SIG-M5 treated with dmso at 0.1 percent for 504 hours (cell line): ENCODE data around the gene CCDC85C.
A peak's percentile ranks its signal among the peaks of the same experiment; 100 is the strongest.
"Not testable (repeated sequence)": the region's sequence is repeated elsewhere in the genome, so short reads cannot be mapped to it uniquely, and the experiment has no call there.

Source experiments
- DNase-seq: peaks from one replicate; lab custom pipeline; 2025; ENCODE audit not compliant: unreplicated experiment; lab: John Stamatoyannopoulos, UW

Gene CCDC85C

DNA sequence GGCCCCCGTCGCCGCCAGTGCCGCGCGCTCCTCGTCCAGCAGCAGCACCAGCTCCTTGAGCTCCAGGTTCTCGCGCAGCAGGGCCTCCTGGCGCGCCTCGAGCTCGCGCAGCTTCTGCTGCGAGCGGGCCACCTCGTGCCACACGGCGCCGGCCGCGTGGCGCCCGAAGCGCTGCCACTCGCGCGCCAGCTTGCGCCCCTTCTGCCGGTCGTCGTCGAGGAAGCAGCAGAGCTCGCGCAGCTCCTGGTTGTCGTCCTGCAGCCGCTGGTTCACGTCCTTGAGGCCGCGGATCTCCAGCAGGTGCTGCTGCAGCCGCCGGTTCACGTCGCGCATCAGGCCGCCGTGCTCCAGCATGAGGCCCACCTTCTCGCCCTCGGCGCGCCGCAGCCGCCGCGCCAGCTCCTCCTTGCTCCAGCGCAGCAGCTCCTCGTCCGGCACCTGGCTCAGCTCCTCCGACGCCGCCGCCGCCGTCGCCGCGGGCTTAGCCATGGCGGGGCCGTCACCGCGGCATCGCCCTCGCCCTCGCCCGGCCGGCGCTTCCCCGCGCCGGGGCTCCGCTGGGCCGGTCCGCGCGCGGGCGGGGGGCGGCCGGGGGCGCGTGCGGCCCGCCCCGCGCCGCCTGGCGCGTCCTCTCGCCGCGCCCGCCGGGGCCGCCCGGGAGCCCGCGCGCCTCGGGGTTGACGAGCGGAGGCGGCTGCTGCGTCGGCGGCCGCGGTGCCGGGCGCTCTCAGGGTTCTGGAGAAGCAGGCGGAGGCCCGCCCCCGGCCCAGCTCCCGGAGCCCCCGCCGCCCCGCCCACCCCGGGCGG lies at the start of gene CCDC85C:
CCDC85C (minus strand) TSS at position 737 of the 807 bp plus-strand sequence; CDS start at position 489, 248 bp downstream.
- peak; percentile 25 for DNase-seq

DNA sequence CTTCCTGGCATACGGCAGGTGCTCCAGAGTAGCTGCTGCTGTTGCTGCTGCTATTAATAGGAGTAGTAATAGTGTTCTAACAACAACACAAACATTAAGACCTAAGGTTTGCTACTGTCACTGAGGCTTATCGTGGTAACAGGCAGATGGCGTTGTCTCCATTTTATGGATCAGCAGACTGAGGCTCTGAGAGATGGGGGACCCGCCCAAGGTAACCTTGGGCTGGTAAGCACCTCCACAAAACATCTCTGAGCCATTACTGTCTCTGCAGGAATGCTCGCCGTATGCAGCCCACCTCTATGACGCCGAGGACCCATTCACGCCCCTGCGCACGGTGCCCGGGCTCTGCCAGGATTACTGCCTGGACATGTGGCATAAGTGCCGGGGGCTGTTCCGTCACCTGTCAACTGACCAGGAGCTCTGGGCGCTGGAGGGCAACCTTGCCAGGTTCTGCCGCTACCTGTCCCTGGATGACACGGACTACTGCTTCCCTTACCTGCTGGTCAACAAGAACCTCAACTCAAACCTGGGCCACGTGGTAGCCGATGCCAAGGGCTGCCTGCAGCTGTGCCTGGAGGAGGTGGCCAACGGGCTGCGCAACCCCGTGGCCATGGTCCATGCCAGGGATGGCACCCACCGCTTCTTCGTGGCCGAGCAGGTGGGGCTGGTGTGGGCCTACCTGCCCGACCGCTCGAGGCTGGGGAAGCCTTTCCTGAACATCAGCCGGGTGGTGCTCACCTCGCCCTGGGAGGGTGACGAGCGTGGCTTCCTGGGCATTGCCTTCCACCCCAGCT lies 48.1 kb upstream of the CCDC85C start:
- DNase-seq = no peak

DNA sequence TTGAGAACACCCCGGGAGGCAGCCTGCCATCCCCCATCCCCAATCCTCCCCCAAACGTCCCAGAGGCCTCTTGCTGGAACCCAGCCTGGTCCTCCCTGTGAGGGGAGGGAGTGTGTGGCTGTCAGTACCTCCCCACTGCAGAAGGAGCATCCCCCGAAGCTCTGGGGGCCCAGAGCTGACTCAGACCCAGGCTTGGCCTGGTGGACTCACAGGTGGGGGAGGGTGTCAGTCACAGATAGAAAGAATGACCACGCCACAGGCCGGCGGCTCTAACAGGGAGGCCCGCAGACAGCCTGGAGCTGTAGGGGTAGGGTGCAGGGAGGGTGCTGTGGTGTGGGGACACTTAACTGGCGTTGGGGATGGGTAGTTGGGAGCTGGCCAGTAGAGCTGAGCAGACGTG lies 46.2 kb upstream of the CCDC85C start:
- DNase-seq = no peak

DNA sequence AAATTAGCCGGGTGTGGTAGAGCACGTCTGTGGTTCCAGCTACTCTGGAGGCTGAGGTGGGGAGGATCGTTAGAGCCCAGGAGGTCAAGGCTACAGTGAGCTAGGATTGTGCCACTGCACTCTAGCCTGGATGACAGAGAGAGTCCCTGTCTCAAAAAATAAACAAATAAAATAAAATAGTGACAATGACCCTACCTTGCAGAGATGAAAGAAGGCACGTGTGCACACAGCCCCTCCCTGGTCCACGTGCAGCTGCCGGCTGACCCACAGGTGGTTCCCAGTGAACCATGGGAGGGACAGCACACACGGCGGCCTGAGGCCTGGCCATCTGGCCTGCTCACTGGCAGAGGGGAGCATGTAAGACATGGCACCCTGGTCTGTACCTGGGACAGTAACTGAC lies 45.6 kb upstream of the CCDC85C start:
- no peak for DNase-seq

DNA sequence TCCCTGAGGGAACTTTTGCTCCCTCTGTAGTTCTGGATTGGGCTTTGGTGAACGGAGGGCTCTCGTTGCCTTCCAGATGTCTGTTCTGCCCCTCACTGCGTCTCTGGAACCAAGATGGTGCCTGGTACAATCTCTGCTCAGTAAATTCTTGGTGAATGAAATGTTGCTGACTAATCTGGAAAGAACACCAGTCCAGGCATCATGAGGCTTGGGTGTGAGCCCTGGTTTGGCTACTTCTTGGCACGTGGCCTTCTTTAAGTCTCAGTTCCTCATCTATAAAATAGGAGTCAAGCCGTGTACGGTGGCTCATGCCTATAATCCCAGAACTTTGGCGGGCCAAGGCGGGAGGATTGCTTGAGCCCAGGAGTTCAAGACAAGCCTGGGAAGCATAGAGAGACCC lies 45.2 kb upstream of the CCDC85C start:
- no peak for DNase-seq

DNA sequence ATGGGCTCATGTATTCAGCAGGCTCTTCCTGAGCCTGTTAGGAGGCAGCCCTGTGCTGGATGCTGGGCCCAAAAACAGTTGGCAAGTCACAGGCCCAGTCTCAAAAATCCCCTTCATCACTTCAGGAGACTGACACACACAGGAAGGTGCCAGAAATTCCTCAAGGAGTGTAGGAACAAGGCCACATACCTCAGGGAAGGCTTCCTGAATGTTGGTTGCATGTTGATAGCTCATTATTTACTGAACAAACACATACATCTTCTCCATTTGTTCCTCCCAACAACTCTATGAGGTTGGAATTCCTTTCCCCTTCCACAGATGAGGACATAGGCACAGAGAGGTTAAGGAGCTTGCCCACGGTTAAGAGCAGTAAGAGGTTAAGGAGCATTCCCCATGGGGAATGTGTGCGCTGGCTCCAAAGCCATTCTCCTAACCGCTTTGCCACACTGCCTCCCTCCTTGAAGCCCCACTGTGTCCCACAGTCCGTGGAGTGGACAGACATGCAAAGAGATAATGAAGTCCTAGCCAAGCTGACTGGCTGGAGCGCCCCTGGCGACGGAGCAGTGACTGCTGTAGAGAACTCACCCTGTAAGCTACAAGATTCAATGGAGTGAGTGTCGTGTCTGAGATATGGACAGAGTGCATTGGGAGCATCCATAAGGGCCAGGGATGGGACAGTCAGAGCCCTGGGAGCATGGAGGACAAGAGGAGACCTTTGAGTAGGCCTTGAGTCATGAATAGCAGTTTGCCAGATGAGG lies 44.2 kb upstream of the CCDC85C start:
- no peak for DNase-seq

DNA sequence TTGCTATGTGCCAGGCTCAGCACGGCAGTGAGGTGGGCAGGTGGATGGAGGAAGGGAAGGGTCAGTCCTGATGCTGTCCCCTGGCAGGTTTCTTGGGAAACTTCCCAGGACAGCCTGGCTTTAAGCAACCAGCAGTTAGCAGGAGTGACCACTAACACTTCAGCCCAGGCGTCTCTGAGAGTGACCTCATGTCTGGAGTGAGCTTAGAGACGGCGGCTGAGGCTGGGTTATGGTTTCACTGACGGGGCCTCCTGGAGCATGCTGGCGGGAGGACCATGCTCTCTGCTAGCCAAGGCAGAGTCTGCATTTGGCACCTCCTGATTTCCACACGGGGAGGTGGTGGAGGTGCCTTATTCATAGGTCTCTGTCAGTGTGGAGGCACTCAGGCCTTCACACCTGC lies 43.4 kb upstream of the CCDC85C start:
- no peak for DNase-seq

DNA sequence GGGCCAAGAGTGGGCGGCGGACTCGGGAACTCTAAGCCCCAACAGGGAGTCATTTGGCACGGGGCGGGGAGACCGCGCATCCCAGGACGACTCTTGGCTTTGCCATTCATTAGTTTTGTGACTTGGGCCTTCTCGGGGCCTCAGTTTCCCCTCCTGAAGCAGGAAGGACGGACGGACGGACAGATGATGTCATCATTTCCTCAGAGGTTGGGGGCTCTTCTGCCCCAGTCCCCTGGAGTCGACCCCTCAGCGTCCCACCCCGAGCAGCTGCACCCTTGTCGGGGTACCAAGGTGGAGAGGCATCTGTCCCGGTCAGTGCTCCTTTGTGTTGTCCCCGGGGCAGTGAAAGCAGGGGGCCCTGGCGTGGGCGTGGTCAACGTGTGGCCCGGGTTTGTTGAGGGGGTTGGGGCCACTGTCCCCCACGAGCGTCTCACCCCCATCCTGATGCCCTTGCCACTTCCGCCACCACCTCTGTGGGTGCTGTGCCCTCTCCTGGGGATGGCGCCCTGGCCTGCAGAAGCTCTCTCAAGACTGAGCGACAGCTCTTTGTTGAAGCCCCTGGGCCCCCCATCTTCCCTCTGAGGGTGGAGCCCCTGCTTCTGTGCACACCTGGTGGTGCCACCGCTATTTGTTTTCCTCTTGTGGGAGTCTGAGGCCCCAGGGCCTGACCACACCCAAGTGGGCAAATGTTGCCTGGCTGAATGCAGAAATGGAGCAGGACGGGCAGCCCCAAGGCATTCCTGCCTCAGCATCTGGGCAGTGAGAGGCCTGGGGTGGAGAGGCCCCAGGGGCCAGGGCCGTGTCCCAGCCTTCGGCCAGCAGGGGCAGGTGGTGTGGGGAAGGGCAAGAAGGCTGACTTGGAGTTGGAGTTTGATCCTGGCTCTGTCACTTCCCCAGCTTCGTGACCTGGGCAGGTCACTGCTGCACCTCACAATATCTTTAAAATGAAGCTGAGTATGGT lies 41.8 kb upstream of the CCDC85C start:
- no peak for DNase-seq

DNA sequence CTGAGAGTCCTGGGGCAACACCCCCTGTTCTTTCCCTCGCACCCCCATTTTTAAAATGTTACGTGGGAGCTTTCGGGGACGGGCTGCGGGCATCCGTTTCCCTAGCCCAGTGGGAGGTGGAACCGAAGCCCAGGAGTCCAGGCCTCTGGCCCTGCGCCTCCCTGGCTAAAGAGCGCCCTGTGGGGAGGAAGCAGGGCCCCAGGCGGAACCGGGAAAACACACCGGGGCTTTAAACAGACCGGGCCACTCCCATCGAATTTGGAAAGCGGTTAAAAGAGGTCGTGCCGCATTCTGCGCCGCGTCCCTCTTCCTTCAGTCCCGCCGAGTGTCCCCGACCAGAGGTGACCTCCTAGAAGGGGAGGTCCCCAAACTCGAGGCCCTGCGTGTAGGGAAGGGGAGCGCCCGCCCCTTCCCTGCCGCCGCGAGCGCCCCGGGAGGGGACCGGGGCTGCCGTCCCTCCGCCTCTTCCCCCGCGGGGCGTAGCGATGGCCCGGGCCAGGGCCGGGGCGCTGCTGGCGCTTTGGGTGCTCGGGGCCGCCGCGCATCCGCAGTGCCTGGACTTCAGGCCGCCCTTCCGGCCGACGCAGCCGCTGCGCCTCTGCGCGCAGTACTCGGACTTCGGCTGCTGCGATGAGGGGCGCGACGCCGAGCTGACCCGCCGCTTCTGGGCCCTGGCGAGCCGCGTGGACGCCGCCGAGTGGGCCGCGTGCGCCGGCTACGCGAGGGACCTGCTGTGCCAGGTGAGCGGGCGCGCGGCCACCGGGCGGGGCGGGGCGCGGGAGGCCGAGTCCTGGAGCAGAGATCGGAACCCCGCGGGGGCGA lies 40.9 kb upstream of the CCDC85C start, which contains the start of gene HHIPL1:
HHIPL1 (plus strand) TSS at position 407 of the 822 bp plus-strand sequence; CDS start at position 486, 79 bp downstream.
- no peak for DNase-seq

DNA sequence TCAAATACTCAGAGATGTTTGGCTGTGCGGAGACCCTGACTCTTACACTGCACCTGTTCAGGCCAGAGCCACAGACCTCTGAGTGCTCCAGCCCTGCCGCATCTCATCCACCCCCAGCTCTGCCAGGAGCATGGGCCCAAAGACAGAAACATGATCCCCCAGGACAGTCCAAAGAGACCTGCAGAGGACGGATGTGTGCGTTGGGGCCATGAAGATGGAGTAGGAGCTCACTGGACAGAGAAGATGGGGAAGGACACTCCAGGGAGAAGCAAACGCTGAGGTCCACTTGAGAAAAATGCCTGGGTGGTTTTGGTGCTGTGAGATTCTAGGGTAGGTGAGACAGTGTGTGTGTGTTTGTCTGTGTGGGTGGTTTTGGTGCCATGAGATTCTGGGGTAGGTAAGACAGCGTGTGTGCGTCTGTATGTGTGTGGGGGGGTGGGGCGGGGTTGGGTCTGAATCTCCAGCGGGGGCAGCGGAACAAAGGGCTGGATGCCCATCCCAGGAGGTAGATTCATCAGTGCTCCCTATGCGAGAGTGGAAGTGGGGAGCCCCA lies 40.1 kb upstream of the CCDC85C start:
- no peak for DNase-seq

DNA sequence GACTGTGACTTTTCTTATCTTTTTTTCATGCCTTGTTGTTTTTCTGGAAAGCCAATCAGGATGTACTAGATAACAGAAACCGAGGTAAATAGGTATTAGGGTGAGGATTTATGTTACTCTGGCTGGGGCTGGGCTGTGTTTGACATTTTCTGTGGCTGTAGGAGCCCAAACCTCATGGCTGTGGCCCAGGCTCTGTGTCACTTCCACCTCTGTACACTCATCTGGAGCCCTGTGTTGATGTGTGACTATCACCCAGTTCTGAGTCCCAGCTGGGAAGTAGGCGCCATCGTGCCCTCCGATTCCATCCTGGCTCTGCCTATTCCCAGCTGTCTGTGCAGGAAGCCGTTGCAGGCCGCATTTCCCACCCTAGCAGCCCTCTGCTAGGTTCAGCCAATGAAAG lies 39.3 kb upstream of the CCDC85C start:
- DNase-seq = no peak

DNA sequence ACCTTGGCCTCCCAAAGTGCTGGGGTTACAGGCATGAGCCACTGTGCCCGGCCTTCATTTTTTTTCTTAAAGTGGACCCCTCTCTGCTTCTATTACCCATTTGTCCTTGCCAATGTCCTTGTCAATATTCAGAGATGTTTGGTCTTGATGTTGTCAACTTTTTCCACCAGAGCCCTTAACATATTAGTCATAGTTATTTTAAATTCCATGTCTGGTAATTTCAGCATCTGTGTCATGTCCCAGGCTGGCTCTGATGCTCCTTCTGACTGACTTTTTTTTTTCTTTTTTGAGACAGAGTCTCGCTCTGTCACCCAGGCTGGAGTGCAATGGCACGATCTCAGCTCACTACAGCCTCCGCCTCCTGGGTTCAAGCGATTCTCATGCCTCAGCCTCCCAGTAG lies 38.8 kb upstream of the CCDC85C start:
- DNase-seq = not testable (repeated sequence)

DNA sequence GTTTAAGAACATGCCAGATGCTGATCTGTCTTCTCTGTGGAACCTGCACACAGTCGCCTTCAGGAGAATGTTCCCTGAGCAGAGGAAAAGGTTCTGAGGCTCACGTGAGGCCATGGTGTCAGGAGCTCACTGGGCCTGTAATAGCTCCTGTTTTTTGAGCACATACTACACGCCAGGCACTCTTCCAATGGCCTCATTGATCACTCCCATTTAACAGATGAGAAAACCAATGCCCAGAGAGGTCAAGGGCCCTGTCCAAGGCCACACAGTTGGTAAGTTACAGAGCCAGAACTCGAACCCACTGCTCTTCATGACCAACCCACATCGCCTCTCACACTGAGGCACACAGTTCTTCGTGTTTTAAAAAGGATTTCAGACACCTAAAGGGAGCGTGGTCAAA lies 33.6 kb upstream of the CCDC85C start:
- DNase-seq = no peak

DNA sequence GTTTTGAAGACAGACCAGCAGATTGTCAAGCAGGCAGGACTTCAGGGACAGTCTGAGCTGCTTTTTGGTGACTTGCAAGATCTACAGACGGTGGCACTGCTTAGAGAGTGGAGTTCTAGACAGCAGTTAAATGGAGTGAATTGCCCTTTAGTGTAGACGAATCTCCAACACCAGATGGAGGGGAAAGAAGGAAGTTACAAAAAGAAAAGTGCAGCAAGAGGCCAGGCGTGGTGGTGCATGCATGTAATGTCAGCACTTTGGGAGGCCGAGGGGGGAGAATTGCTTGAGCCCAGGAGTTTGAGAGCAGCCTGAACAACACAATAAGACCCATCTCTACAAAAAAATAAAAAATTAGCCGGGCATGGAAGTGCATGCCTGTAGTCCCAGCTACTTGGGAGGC lies 32.5 kb upstream of the CCDC85C start:
- peak; percentile 35 for DNase-seq

DNA sequence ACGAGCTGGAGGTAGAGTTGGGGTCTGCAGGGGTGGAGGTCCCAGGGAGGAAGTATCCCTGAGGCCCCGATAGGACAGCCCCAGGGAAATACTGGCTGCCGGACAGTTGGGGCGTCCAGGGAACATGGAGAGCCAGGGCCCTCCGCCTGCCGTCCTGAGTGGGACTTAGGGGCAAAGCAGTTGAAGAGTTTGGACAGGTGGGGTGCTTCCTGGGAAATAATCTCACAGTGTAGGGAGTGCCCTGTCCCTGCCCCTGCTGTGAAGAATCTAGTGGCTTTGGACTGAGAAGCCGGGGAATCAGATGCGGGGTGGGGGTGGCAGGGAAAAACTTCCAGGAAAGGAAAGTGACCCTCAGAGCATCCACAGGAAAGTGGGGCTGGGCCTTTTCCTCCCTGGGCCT lies 31.1 kb upstream of the CCDC85C start:
- no peak for DNase-seq

DNA sequence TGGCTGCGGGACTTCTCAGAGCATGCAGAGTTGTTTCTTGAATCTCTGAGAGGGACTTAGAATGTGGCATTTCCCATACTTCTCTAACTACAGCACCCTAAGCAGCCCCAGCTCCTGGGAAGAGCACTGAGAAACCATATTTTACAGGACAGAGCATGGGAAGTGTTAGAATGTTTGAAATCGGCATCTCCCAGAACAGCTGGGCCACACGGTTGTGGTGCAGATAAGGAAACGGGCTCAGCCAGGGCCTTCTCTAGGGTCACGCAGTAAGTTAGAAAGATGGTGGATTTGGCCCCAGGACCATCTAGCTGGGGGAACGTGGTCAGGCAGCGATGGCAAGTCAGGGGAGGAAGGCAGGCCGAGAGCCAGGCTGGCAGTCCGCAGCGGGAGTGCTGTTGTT lies 30.4 kb upstream of the CCDC85C start:
- DNase-seq = no peak

DNA sequence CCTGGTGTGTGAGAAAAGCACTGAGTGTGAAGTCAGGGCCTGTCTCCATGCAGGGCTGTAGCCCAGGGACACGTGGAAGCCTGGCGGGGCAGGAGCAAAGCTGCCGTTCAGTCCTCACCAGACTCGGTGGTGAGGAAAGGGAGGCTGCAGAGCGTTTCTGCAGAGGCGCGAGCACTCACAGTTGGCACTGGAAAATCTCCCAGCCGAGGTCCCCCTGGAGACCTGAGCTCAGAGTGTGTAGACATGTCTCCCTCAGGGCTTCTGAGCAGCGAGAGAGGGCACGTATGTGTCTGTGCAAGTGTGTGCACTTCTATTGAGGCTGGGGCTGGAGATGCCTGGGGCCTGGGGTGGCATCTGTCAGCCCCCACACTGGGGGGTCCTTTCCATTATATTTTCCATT lies 29.9 kb upstream of the CCDC85C start:
- no peak for DNase-seq

DNA sequence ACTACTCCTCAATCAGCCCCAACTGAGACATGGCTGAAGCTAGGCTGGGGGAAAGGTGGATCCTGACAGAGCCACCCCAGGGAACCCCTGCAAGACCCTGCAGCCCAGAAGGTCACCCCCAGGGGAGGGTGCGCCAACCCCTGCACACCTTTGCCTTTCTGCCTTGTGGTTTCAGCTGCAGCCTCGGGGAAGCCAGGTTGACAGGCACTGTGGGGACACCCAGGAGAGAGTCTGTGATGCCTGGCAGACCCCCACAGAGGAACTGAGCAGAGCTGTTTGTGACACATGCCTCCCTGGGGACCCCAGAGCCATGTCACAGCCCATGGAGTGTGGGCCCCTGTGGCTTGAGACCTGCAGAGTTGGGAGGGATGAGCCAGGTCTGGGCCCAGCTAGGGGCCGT lies 29.1 kb upstream of the CCDC85C start:
- DNase-seq = no peak

DNA sequence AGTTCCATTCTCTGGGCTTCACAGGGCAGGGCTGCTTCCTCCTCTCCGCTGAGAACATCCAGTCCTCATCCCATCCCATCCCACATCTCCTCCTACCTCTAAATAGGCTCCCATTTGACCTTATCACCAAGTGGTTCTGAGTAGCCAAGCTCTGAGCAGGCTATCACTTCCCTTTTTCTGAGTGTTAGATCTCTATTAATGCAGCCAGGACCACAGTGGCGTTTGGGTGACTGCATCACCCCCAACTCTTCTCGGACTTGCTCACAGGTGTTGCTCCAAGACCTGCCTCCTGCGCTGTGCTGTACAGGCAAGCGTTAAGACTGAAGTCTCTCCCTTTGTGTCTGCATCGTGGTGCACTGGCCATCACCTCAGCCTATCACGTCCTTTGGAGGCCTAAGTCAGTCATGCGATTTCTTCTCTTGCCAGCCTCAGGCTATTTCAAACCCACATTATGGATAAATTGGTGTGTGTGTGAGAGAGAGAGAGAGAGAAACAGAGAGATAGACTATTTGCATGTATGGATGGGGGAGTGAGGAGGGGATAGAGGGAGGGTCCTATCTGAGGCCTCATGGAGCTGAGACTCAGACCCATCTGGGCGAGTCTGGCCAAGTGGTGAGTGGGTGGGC lies 28.5 kb upstream of the CCDC85C start:
- DNase-seq = no peak
